Liver (tissue), 9 donors: ENCODE data around the gene MYO16. TPM values are rescaled to one million over a fixed set of nuclear protein-coding genes. Genes with fewer than 3 reads are reported as not detected.

Experiments used
- DNase-seq: peaks from one replicate; pipeline ENCODE4 v3.0.0-alpha.2; 2017; ENCODE audit warnings: low spot score
- H3K27ac ChIP-seq, 2 donors: one replicate each; pipeline ENCODE4 v1.7.0; 2013; ENCODE audit warnings: inconsistent platforms in 2 of 2, low read length in 2 of 2, control low read depth in 1 of 2, low read depth in 1 of 2, mild to moderate bottlenecking in 1 of 2
- H3K27me3 ChIP-seq, 4 donors: one replicate each; pipeline versions ENCODE4 v1.6.1 to v1.7.0; 2013; ENCODE audit warnings: low read length in 3 of 4, inconsistent platforms in 1 of 4, mild to moderate bottlenecking in 1 of 4, moderate library complexity in 1 of 4; ENCODE audit not compliant: control insufficient read depth in 4 of 4, insufficient read depth in 4 of 4
- H3K36me3 ChIP-seq, 4 donors: one replicate each; pipeline versions ENCODE4 v1.6.1 to v1.7.0; 2013; ENCODE audit warnings: low read length in 3 of 4, mild to moderate bottlenecking in 3 of 4, low read depth in 1 of 4, moderate library complexity in 1 of 4; ENCODE audit not compliant: control insufficient read depth in 4 of 4, insufficient read depth in 3 of 4
- H3K4me1 ChIP-seq, 4 donors: one replicate each; pipeline versions ENCODE4 v1.6.1 to v1.7.0; 2013; ENCODE audit warnings: low read length in 3 of 4, mild to moderate bottlenecking in 3 of 4, moderate library complexity in 1 of 4; ENCODE audit not compliant: control insufficient read depth in 4 of 4, insufficient read depth in 4 of 4
- H3K4me3 ChIP-seq, 3 donors: one replicate each; pipeline versions ENCODE4 v1.6.1 to v1.7.0; 2013; ENCODE audit warnings: low read length in 3 of 3, control low read depth in 1 of 3, low read depth in 1 of 3, mild to moderate bottlenecking in 1 of 3
- H3K9ac ChIP-seq, 2 donors: one replicate each; pipeline ENCODE4 v1.7.0; 2013; ENCODE audit warnings: low read length in 2 of 2, mild to moderate bottlenecking in 2 of 2, moderate library complexity in 2 of 2, control low read depth in 1 of 2, low read depth in 1 of 2
- H3K9me3 ChIP-seq, 4 donors: one replicate each; pipeline versions ENCODE4 v1.6.1 to v1.7.0; 2013; ENCODE audit warnings: low read length in 3 of 4; ENCODE audit not compliant: control insufficient read depth in 4 of 4
- ATF3 ChIP-seq: IDR thresholded peaks from 2 replicates; pipeline ENCODE4 v1.6.1; 2016; ENCODE audit warnings: antibody characterized with exemption
- EGR1 ChIP-seq, 2 donors: IDR thresholded peaks; 2 replicates each; pipeline ENCODE4 v1.6.1; 2016 to 2018; ENCODE audit warnings: antibody characterized with exemption in 2 of 2, low read depth in 2 of 2
- FOXA1 ChIP-seq: IDR thresholded peaks from 2 replicates; pipeline ENCODE4 v1.6.1; 2016; ENCODE audit warnings: antibody characterized with exemption
- FOXA2 ChIP-seq: IDR thresholded peaks from 2 replicates; pipeline ENCODE4 v1.6.1; 2016; ENCODE audit warnings: antibody characterized with exemption
- GABPA ChIP-seq, 2 donors: IDR thresholded peaks in 1 of 2; conservative IDR thresholded peaks in 1 of 2; 2 replicates each; pipeline ENCODE4 v1.6.1; 2016; ENCODE audit warnings: antibody characterized with exemption in 2 of 2, mild to moderate bottlenecking in 1 of 2, moderate library complexity in 1 of 2
- HNF4A ChIP-seq, 2 donors: conservative IDR thresholded peaks; 2 replicates each; pipeline ENCODE4 v1.6.1; 2016; ENCODE audit warnings: antibody characterized with exemption in 2 of 2, mild to moderate bottlenecking in 2 of 2
- HNF4G ChIP-seq: IDR thresholded peaks from 2 replicates; pipeline ENCODE4 v1.6.1; 2016; ENCODE audit warnings: antibody characterized with exemption
- JUND ChIP-seq, 2 donors: IDR thresholded peaks; 2 replicates each; pipeline ENCODE4 v1.6.1; 2016; ENCODE audit warnings: antibody characterized with exemption in 2 of 2
- MAX ChIP-seq: IDR thresholded peaks from 2 replicates; pipeline ENCODE4 v1.6.1; 2016; ENCODE audit warnings: antibody characterized with exemption
- NR2F2 ChIP-seq: IDR thresholded peaks from 2 replicates; pipeline ENCODE4 v1.6.1; 2016; ENCODE audit warnings: antibody characterized with exemption
- RAD21 ChIP-seq, 2 donors: IDR thresholded peaks; 2 replicates each; pipeline ENCODE4 v1.6.1; 2016; ENCODE audit warnings: antibody characterized with exemption in 2 of 2, mild to moderate bottlenecking in 2 of 2
- REST ChIP-seq: IDR thresholded peaks from 2 replicates; pipeline ENCODE4 v1.6.1; 2016; ENCODE audit warnings: antibody characterized with exemption, mild to moderate bottlenecking
- RXRA ChIP-seq, 2 donors: IDR thresholded peaks; 2 replicates each; pipeline ENCODE4 v1.6.1; 2017 to 2018; ENCODE audit warnings: antibody characterized with exemption in 2 of 2, mild to moderate bottlenecking in 1 of 2
- TAF1 ChIP-seq: conservative IDR thresholded peaks from 2 replicates; pipeline ENCODE4 v1.6.1; 2016; ENCODE audit warnings: antibody characterized with exemption, mild to moderate bottlenecking
- WGBS: extraction: QIAGEN DNeasy Blood & Tissue Kit; methylation state at CpG from one replicate; pipeline ENCODE4 v1.1.7; 2013; 5-methylcytosine and 5-hydroxymethylcytosine counted together
- polyA plus RNA-seq, 2 donors: library from polyadenylated mRNA; stranded (reverse) in 1 of 2; unstranded in 1 of 2; fragments of 200-250 nt in 1 of 2; fragments of >200 nt in 1 of 2; fragmentation: Nextera tagmentation in 1 of 2; extraction: Ambion mirVana in 1 of 2; gene quantifications; one replicate each; pipeline versions ENCODE4 v1.2.1 to v1.2.3, GENCODE V29; 2013 to 2015
- total RNA-seq, 2 donors: library from RNA; depleted of rRNA; stranded (reverse); fragments of >200 nt; gene quantifications; one replicate each; pipeline ENCODE4 v1.2.3, GENCODE V29; 2014
- donor health status: healthy.
- donor health status: healthy.
- donor health status: healthy.
- donor health status: healthy.
- donor health status: healthy.

MYO16 gene
- total and polyA plus RNA-seq, 4 donors, result 0.37 to 1.1 (median 0.68) TPM

DNA sequence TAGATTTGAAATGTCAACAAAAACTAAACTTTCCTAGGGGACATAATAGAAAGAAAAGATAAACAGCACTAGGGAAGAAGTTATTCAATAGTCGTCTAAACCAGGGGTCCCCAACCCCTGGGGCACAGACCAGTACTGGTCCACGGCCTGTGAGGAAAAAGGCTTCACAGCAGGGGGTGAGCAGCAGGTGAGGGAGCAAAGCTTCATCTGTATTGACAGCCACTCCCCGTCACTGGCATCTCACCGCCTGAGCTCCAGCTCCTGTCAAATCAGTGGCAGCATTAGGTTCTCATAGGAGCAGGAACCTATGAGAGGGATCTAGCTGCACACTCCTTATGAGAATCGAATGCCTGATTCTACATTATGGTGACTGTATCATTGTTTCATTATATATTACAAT is 382.7 kb downstream of the MYO16 start:
- WGBS, result 87% methylated on average over 5 of the region's 5 CpGs
- no peaks in the 10 kb centered on the region for H3K4me1 ChIP-seq
- no peak for TF ChIP-seq RXRA (IDR thresholded peaks at IDR 0.05)
- no peak for TF ChIP-seq TAF1
- TF ChIP-seq EGR1 (IDR thresholded peaks at IDR 0.05; ENCODE audit: low read depth in 2 of 2), result no peak
- no peak for TF ChIP-seq HNF4A (conservative IDR thresholded peaks at IDR 0.05)
- no peak for TF ChIP-seq GABPA (IDR thresholded peaks at IDR 0.05 in 1 of 2, conservative IDR thresholded peaks at IDR 0.05 in 1 of 2)
- no peak overlapping the region for H3K9ac ChIP-seq
- no peaks in the 10 kb centered on the region for H3K9me3 ChIP-seq
- no peak for DNase-seq
- no peak overlapping the region for H3K4me3 ChIP-seq
- H3K27ac ChIP-seq, result no peak overlapping the region
- H3K27me3 ChIP-seq, result no peaks in the 10 kb centered on the region
- no peaks in the 10 kb centered on the region for H3K36me3 ChIP-seq

GRCh38 chr13:109021558-109021957 is 392.1 kb downstream of the MYO16 start:
- WGBS, result 81% methylated on average over 4 of the region's 4 CpGs
- no peaks in the 10 kb centered on the region for H3K27me3 ChIP-seq

More at GRCh38 chr13:109021558-109021957, 392.1 kb downstream of the MYO16 start:
- Histone ChIP-seq H3K9ac (no peak overlapping the region), H3K9me3 (no peaks in the 10 kb centered on the region), H3K27ac (no peak overlapping the region), H3K36me3 (no peaks in the 10 kb centered on the region), H3K4me1 (no peaks in the 10 kb centered on the region), H3K4me3 (no peak overlapping the region)
- no peak for DNase-seq
- TF ChIP-seq ATF3 (no peak), HNF4G (no peak), EGR1 (IDR thresholded peaks at IDR 0.05; ENCODE audit: low read depth in 2 of 2) (no peak), REST (no peak), JUND (IDR thresholded peaks at IDR 0.05) (no peak), NR2F2 (no peak), FOXA1 (no peak), RAD21 (IDR thresholded peaks at IDR 0.05) (no peak), FOXA2 (no peak), MAX (no peak), TAF1 (no peak)
